Esophagus muscularis mucosa (tissue), 4 donors: Measurements from ENCODE around the gene STK32B.

ENCODE experiments used
- CTCF ChIP-seq, 3 experiments: fragments of 200-600 bp in 2 of 3; fragments of 450-650 bp in 1 of 3; sonication (generic) in 2 of 3; IDR thresholded peaks; one replicate each; pipeline ENCODE4 v1.5.1; 2017 to 2019; ENCODE audit warnings: antibody characterized with exemption in 3 of 3, mild to moderate bottlenecking in 2 of 3, moderate library complexity in 1 of 3
- EP300 ChIP-seq: sonication (generic); formaldehyde crosslinking; IDR thresholded peaks from one replicate; pipeline ENCODE4 v1.6.1; 2017; ENCODE audit warnings: antibody characterized with exemption
- POLR2A ChIP-seq: fragments of 450-650 bp; IDR thresholded peaks from one replicate; pipeline ENCODE4 v1.6.1; 2017; ENCODE audit warnings: antibody characterized with exemption, moderate library complexity, mild to moderate bottlenecking, low read depth
- POLR2AphosphoS5 ChIP-seq, 2 donors: sonication (generic); formaldehyde crosslinking; IDR thresholded peaks; one replicate each; pipeline ENCODE4 v1.6.1; 2017; ENCODE audit warnings: antibody characterized with exemption in 2 of 2

GRCh38 chr4:5222047-5222446 is 170.8 kb downstream of the STK32B start:
- TF ChIP-seq EP300, result no peak
- no peak for TF ChIP-seq CTCF (IDR thresholded peaks at IDR 0.05)
- no peak for TF ChIP-seq POLR2A
- no peak for TF ChIP-seq POLR2AphosphoS5 (IDR thresholded peaks at IDR 0.05)
